H1 (cell line): Measurements from ENCODE around the gene HSPA1A. TPM values are rescaled to one million over a fixed set of nuclear protein-coding genes. Genes with fewer than 3 reads are reported as not detected.

ENCODE experiments used
- CHD2 ChIP-seq: IDR thresholded peaks from 2 replicates; pipeline ENCODE4 v1.6.1; 2012; ENCODE audit warnings: low read length, improper control_type of control experiment
- EGR1 ChIP-seq: IDR thresholded peaks from 2 replicates; pipeline ENCODE4 v1.6.1; 2011; ENCODE audit warnings: low read depth, low read length, borderline replicate concordance
- HDAC2 ChIP-seq, 2 experiments: fragments of 300-600 bp in 1 of 2; sonication (generic) in 1 of 2; IDR thresholded peaks; 2 replicates each; pipeline ENCODE4 v1.6.1; 2011 to 2012; ENCODE audit warnings: low read depth in 2 of 2, low read length in 2 of 2, mild to moderate bottlenecking in 2 of 2, moderate library complexity in 2 of 2, borderline replicate concordance in 1 of 2, inconsistent platforms in 1 of 2
- JUND ChIP-seq: IDR thresholded peaks from 2 replicates; pipeline ENCODE4 v1.6.1; 2011; ENCODE audit warnings: mild to moderate bottlenecking, improper control_type of control experiment, low read length
- KDM4A ChIP-seq: IDR thresholded peaks from one replicate; pipeline ENCODE4 v1.7.1; 2012; ENCODE audit warnings: low read depth, mild to moderate bottlenecking, moderate library complexity, low read length, inconsistent platforms; ENCODE audit not compliant: severe bottlenecking
- MAFK ChIP-seq: IDR thresholded peaks from 2 replicates; pipeline ENCODE4 v1.6.1; 2012; ENCODE audit warnings: low read depth, mild to moderate bottlenecking, improper control_type of control experiment, low read length
- POLR2A ChIP-seq, 2 experiments: IDR thresholded peaks; 1 replicate in 1 of 2; 2 replicates in 1 of 2; pipeline ENCODE4 v1.6.1; 2011; ENCODE audit warnings: low read depth in 2 of 2, low read length in 2 of 2, mild to moderate bottlenecking in 2 of 2; ENCODE audit errors: control extremely low read depth in 1 of 2
- POLR2AphosphoS5 ChIP-seq: IDR thresholded peaks from 2 replicates; pipeline ENCODE4 v1.6.1; 2011; ENCODE audit warnings: low read depth, low read length
- POU5F1 ChIP-seq: IDR thresholded peaks from 2 replicates; pipeline ENCODE4 v1.6.1; 2011; ENCODE audit warnings: low read depth, mild to moderate bottlenecking, low read length, moderate library complexity
- RXRA ChIP-seq: IDR thresholded peaks from 2 replicates; pipeline ENCODE4 v1.6.1; 2011; ENCODE audit warnings: low read depth, mild to moderate bottlenecking, low read length, moderate library complexity; ENCODE audit not compliant: insufficient read depth
- SP1 ChIP-seq: IDR thresholded peaks from 2 replicates; pipeline ENCODE4 v1.6.1; 2011; ENCODE audit warnings: low read depth, low read length
- SP2 ChIP-seq: IDR thresholded peaks from 2 replicates; pipeline ENCODE4 v1.6.1; 2012; ENCODE audit warnings: mild to moderate bottlenecking, low read length, inconsistent platforms
- SUZ12 ChIP-seq: fragments of 200-600 bp; sonication (generic); IDR thresholded peaks from 2 replicates; pipeline ENCODE4 v1.6.1; 2012; ENCODE audit warnings: mild to moderate bottlenecking, inconsistent platforms, low read length, moderate library complexity, mixed read lengths
- TAF1 ChIP-seq: IDR thresholded peaks from 2 replicates; pipeline ENCODE4 v1.6.1; 2011; ENCODE audit warnings: mild to moderate bottlenecking, low read depth, low read length
- TCF12 ChIP-seq: IDR thresholded peaks from 2 replicates; pipeline ENCODE4 v1.6.1; 2011; ENCODE audit warnings: low read depth, mild to moderate bottlenecking, low read length
- polyA plus RNA-seq, 7 experiments: library from polyadenylated mRNA; depleted of rRNA in 3 of 7; stranded (reverse) in 5 of 7; unstranded in 2 of 7; fragments of >200 nt in 5 of 7; fragments of 200-250 nt in 2 of 7; gene quantifications; 1 replicate in 5 of 7; 2 replicates in 1 of 7; 4 replicates in 1 of 7; pipeline versions ENCODE4 v1.2.1 to v1.2.3, GENCODE V29; 2011 to 2013; ENCODE audit warnings: missing spikeins in 2 of 7, mixed read lengths in 2 of 7
- total RNA-seq: library from RNA; stranded (reverse); fragmentation: NEBNext Ultra II Directional; extraction: Animal tissue kit (Norgen Biotek cat#: 25700); gene quantifications from 2 replicates; pipeline ENCODE4 v1.2.1, GENCODE V29; 2021
- TF ChIP-seq, protein P1 (sequence below): IDR thresholded peaks from 2 replicates; pipeline ENCODE4 v1.6.1; 2012; ENCODE audit warnings: inconsistent platforms
- TF ChIP-seq, protein P2 (sequence below): IDR thresholded peaks from 2 replicates; pipeline ENCODE4 v1.6.1; 2011; ENCODE audit warnings: low read length, improper control_type of control experiment

Gene HSPA1A
- total and polyA plus RNA-seq, 2 of the 8 experiments (the other 6 are each of a cell fraction or from before 2014, with no cell fraction given): 40.7 to 54.0 TPM

DNA sequence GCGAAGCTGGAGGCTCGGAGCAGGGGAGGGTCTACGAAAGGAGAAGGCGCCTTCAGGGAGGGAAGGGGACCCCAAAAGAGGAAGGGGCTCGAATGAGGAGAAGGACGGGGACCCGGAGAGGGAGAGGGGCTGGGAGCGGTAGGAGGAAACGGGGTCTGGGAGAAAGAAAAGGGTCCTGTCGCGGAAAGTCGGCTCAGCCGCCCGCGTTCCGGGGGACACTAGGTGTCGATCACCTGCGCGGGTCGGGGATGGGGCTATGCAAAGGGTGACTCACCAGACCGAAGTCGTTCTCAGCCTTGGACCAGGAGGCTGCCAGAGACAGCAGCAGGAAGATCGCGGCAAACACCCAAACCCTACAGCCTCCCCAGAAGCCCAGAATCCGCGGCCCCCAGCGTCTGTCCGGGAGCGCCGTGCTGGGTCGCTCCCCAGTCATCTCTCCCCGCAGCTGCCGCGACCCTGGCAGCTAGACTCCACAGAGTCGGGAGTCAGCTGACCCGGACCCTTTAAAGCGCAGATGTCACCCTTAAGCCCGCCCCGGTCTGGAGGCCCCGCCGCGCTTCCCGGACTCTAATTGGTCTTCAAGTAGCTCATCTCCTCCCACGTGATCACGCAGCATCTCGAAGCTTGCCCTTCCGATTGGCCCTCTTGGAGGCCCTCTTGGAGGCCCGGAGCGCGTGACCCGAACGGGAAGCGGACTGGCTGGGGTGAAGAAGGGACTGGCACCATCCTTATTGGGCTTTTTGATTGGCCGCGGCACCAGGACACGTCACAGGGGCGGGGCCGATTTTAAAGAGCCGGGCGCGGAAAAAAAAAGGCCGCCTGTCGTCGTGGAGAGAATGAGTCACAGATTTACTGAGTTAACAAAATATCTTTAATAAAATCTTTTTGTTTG lies 47.2 kb downstream of the HSPA1A start, which contains the start of gene NEU1 (continued):
- TF ChIP-seq SP1 (peak; percentile 89), MAFK (no peak), HDAC2 (IDR thresholded peaks at IDR 0.05; ENCODE audit: borderline replicate concordance in 1 of 2, low read depth in 2 of 2, low read length in 2 of 2) (peak in 1 of 2 experiments; percentile 89; a peak in 2 of 4 replicates), CHD2 (peak; percentile 35; the same call in 1 of the 2 replicates), TCF12 (no peak), SUZ12 (no peak), KDM4A (peak; percentile 32), POLR2A (IDR thresholded peaks at IDR 0.05; ENCODE audit: control extremely low read depth in 1 of 2, low read depth in 2 of 2, low read length in 2 of 2) (peak; percentile 79 to 90), POLR2AphosphoS5 (peak; percentile 83), POU5F1 (no peak), TAF1 (peak; percentile 91), SP2 (peak; percentile 8; the same call in 1 of the 2 replicates), RXRA (no peak), EGR1 (no peak), JUND (peak; percentile 53)
- TF ChIP-seq, protein P1, sequence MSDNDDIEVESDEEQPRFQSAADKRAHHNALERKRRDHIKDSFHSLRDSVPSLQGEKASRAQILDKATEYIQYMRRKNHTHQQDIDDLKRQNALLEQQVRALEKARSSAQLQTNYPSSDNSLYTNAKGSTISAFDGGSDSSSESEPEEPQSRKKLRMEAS: peak; percentile 87
- TF ChIP-seq, protein P2, sequence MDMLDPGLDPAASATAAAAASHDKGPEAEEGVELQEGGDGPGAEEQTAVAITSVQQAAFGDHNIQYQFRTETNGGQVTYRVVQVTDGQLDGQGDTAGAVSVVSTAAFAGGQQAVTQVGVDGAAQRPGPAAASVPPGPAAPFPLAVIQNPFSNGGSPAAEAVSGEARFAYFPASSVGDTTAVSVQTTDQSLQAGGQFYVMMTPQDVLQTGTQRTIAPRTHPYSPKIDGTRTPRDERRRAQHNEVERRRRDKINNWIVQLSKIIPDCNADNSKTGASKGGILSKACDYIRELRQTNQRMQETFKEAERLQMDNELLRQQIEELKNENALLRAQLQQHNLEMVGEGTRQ: peak; percentile 94
